HG02678 (cell line): ENCODE data around the gene TULP4.

Experiments
- ATAC-seq: cut with Tn5 transposase; IDR thresholded peaks from one replicate; pipeline ENCODE4 v1.9.1; 2021; ENCODE audit warnings: mild to moderate bottlenecking, moderate library complexity; ENCODE audit not compliant: unreplicated experiment

The TULP4 gene

DNA sequence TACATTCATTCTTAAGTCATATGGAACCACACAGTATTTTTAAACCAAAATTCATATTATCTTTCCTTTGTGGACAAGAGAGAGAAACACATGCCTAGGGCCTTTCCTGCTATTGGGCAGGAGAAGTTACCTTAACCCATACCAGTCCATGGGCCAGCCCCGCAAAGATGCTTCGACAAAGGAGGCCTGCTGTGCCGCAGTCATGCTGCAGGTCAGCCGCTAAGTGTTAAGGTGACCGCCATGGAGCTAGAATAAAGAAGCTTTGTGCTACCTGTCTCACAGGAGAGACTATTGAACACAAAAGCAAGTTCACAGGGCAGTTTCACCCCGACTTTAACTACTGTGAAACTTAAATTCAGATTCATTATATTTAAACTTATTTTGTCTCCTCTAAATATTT lies 185.4 kb downstream of the TULP4 start:
- ATAC-seq: no peak

DNA sequence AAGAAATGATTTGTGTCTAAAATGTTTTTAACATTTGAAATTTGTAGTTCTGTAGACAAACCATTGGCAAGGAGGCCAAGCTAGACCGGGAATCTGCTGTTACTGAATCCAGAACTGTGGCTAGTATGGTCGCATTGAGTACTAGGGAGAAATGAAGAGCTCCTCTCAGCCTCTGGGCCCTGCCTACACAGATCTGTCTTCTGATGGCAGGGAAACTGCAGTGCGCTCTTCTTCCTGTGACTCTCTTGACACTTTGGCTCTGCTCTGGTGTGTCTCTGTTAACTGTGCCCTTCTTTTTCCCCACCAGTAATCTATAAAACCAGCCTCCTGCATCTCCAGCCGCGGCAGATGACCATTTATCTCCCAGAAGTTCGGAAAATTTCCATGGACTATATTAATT lies 186.1 kb downstream of the TULP4 start:
- ATAC-seq: no peak

DNA sequence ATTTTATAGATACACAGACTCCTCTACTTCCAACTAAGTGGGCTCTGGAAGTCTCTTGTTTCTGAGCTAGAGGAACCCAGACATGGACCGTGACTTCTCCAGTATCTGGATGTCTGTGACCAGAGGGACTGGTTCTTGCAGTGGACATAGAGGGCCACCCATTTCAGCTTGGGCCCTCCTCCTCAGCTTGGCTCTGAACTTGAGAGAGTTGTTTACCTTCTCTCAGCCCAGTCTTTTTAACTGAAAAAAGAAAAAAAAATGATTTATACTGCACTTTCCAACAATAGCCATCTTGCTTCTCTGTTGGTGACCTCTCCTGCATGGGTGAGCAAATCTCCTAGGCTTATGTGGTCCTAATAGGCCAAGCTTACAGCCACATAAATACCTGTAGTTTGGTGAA lies 187.3 kb downstream of the TULP4 start:
- ATAC-seq: no peak

DNA sequence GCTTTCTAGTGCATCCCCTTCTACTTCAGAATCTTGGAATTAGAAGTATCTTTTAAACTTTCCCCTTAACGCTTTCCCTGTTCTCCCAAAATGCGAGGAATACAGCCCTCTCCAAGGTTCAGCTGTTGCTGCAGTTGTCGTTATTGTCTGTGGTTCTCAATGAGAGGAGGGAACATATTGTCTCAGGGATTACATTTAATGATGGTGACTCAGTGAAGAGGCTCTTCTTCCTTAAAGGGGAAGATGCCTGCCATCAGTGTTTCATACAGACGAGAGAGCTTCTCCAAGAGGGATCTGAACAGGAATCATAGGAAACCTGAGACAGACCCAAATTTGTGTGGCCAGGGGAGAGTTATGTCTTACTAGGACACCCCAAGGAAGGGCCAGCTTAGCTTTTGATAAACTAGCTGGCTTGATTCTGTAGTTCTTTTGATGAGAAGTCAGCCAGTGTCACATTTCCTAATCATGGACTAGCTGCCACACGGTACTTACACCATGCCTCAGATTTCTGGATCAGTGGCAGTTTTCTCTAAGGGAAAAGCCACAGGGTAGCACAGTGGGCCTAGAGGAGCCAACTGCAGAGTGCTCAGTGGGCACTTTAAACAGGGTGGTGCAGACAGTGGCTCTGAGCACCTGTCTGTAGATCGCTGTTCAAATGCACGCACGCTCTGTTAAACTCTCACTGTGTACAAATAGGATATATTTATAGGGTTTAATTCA lies 187.9 kb downstream of the TULP4 start:
- ATAC-seq: no peak

DNA sequence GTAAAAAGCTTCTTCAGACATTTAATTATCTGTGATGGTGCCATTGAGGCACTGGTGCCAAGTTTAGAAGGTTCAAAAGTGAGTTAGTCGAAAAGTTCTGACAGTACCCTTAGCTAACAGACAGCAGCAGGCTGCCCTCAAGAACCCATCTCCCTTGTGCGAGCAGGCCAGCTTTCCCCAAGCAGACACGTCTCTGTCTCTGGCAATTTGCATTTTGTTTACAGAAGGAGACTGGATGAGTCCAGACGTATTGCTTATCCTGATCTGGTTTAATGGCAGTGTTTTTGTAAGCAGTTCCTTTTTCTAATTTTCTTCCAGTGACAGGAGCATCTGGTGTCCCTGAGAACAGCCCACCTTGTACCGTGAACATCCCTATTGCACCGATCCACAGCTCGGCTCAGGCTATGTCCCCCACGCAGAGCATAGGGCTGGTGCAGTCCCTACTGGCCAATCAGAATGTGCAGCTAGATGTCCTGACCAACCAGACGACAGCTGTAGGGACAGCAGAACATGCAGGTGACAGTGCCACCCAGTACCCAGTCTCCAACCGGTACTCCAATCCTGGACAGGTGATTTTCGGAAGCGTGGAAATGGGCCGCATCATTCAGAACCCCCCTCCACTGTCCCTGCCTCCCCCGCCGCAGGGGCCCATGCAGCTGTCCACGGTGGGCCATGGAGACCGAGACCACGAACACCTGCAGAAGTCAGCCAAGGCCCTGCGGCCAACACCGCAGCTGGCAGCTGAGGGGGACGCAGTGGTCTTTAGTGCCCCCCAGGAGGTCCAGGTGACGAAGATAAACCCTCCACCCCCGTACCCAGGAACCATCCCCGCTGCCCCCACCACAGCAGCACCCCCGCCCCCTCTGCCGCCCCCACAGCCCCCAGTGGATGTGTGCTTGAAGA lies 189.3 kb downstream of the TULP4 start:
- ATAC-seq: no peak

DNA sequence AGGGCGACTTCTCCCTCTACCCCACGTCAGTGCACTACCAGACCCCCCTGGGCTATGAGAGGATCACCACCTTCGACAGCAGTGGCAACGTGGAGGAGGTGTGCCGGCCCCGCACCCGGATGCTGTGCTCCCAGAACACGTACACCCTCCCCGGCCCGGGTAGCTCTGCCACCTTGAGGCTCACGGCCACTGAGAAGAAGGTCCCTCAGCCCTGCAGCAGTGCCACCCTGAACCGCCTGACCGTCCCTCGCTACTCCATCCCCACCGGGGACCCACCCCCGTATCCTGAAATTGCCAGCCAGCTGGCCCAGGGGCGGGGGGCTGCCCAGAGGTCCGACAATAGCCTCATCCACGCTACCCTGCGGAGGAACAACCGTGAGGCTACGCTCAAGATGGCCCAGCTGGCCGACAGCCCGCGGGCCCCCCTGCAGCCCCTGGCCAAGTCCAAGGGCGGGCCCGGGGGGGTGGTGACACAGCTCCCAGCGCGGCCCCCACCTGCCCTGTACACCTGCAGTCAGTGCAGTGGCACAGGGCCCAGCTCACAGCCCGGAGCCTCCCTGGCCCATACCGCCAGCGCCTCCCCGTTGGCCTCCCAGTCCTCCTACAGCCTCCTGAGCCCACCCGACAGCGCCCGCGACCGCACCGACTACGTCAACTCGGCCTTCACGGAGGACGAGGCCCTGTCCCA lies 190.1 kb downstream of the TULP4 start:
- ATAC-seq: no peak

GRCh38 chr6:158503222-158503621 lies 191.0 kb downstream of the TULP4 start:
- ATAC-seq: no peak

DNA sequence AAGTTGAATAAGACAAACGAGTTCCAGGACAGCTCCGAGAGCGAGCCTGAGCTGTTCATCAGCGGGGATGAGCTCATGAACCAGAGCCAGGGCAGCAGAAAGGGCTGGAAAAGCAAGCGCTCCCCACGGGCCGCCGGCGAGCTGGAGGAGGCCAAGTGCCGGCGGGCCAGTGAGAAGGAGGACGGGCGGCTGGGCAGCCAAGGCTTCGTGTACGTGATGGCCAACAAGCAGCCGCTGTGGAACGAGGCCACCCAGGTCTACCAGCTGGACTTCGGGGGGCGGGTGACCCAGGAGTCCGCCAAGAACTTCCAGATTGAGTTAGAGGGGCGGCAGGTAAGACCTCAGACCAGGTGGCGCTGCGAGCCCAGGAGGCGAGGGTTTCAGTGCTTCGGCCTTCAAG lies 191.6 kb downstream of the TULP4 start:
- ATAC-seq: no peak

- no peak for ATAC-seq
These were observed 192.9 kb downstream of the TULP4 start for GRCh38 chr6:158505194-158505593.

DNA sequence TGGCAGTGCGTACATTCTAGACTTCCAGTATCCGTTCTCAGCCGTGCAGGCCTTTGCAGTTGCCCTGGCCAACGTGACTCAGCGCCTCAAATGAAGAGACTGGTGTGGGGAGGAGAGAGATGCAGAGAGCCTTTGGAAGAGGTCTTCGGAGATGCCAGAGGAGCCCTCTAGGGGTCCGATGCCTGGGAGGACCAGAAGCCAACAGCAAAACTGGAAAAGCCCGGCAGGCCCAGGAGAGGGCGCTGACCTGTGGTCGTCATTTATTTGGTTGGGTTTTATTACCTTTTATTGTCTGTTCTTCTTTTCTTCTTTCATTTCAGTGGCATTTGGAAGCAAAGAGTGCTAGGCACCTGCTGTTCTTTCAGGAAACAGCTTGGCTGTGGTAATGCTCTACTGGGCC lies 194.3 kb downstream of the TULP4 start:
- no peak for ATAC-seq

DNA sequence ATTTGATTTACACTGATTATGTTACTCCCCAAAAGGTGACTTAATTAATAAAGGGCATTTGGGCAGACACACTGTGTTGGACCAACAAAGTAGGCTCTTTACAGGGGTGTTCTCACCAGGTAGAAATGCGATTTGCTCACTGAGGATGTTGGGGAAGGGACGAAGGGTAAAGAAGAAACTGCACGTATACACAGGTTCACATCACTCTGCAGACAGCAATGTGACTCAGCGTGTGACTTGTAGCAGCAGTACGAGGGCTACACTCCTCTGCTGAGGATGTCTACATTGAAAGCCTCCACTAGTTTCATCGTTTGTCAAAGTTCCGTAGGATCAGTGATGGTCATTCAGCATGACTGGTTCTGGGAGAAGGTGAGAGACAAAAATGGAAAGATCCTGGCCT lies 194.9 kb downstream of the TULP4 start:
- ATAC-seq: no peak

- ATAC-seq: no peak
These were observed 196.2 kb downstream of the TULP4 start for GRCh38 chr6:158508450-158508849.

DNA sequence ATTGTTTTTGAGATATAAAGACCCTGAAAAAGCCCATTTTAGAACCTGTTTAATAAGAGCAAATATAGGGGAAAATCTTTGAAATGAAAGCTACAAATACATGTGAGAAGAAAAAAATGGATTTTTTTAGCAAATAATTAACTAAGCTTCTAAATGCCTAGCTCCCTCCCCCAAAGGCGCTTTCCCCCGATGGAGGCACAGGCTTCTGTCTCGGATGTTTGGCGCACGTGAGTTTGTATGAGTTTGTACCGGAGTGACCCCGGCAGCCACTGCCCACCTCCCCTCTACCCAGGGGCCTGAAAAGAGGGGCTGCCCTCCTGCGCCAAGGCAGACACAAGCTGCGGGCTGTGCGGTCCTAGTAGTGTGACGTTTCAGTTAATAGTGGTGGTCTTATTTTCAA lies 197.2 kb downstream of the TULP4 start:
- ATAC-seq: no peak

DNA sequence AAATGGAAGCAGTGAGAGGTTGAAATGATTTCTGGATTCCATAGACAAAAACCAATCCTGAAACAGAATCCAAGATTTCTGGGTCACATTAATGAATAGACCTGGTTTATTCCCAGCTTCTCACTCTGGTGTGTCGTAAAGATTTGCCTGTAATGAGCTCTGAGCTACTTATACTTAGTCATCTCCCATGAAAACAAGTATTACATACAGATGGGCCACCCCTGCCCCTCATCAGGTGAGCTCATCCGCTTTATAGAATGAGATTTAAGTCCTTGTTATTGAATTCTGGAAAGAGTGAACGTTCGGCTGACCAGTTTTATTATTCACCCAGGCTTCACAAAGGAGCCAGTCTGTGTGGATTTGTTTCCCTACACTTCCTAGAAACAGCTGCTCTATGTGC lies 200.5 kb downstream of the TULP4 start:
- no peak for ATAC-seq

- ATAC-seq: no peak
These were observed 201.9 kb downstream of the TULP4 start for GRCh38 chr6:158514176-158514575.

GRCh38 chr6:158514991-158515390 lies 202.7 kb downstream of the TULP4 start:
- ATAC-seq: no peak

DNA sequence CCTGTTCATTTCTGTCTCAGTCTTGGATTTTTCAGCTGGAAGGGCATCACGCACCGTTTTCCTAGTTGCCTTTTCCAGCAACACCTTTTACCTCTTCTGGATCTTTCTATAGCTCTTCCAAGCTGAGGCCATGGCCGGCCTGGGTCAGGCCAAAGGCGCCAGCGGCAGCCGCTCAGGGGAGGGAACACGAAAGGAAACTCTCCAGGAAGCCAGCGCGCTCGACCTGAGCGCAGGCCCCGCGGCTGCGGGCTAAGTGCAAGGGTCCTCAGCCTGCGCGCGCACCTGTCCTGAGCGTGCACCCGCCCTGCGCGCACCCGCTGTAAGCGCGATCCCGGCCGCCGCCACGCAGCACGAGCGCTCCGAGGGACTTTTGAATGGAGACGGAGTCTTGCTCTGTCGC lies 203.8 kb downstream of the TULP4 start:
- no peak for ATAC-seq

DNA sequence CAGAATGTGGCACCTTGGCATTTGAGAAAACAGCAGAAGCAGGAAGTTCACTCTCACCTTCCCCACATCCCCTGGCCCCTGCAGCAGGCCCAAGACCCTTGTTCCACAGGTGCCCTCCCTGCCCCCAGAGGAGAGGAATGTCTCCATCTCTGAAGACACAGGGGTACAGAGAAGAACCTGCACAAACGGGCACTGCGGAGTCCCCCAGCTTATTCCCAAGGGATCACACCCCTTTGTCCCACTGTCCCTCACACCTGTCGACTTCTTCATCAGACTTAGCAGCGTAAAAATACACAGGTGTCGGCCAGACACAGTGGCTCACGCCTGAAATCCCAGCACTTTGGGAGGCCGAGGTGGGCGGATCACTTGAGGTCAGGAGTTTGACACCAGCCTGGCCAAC lies 204.8 kb downstream of the TULP4 start:
- no peak for ATAC-seq

- ATAC-seq: no peak
These were observed 205.3 kb downstream of the TULP4 start for GRCh38 chr6:158517581-158517980.

GRCh38 chr6:158518191-158519127 lies 206.2 kb downstream of the TULP4 start:
- peak; percentile 70 for ATAC-seq

- ATAC-seq: no peak
These were observed 207.0 kb downstream of the TULP4 start for GRCh38 chr6:158519300-158519699.
